HFF-Myc (cell line): ENCODE measurements around the gene PHACTR2.

Source experiments
- DNase-seq: peaks from one replicate; pipeline ENCODE4 v3.0.0-alpha.2; 2011; ENCODE audit warnings: low read depth; ENCODE audit errors: extremely low read depth
- H3K4me3 ChIP-seq: replicated peaks from 2 replicates; pipeline ENCODE4 v1.5.1; 2011; ENCODE audit warnings: low read depth, mild to moderate bottlenecking, control low read depth, low read length
- TF ChIP-seq, protein P1 (sequence below): IDR thresholded peaks from 2 replicates; pipeline ENCODE4 v1.5.1; 2012; ENCODE audit warnings: mild to moderate bottlenecking, low read depth, low read length, control low read depth; ENCODE audit errors: missing control alignments

PHACTR2 gene

DNA sequence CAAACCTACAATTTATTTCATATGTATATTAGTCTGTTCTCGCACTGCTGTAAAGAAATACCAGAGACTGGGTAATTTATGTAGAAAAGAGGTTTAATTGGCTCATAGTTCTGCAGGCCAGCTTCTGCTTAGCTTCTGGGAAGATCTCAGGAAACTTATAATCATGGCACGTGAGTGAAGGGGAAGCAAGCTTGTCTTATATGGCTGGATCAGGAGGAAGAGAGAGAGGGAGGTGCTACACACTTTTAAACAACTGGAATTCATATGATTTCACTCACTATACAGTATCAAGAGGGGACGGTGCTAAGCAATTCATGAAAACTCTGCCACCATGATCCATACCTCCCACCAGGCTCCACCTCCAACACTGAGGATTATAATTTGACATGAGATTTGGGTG is 29.9 kb downstream of the PHACTR2 start:
- TF ChIP-seq, protein P1, sequence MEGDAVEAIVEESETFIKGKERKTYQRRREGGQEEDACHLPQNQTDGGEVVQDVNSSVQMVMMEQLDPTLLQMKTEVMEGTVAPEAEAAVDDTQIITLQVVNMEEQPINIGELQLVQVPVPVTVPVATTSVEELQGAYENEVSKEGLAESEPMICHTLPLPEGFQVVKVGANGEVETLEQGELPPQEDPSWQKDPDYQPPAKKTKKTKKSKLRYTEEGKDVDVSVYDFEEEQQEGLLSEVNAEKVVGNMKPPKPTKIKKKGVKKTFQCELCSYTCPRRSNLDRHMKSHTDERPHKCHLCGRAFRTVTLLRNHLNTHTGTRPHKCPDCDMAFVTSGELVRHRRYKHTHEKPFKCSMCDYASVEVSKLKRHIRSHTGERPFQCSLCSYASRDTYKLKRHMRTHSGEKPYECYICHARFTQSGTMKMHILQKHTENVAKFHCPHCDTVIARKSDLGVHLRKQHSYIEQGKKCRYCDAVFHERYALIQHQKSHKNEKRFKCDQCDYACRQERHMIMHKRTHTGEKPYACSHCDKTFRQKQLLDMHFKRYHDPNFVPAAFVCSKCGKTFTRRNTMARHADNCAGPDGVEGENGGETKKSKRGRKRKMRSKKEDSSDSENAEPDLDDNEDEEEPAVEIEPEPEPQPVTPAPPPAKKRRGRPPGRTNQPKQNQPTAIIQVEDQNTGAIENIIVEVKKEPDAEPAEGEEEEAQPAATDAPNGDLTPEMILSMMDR, result no peak
- no peak overlapping the region for H3K4me3 ChIP-seq
- no peak for DNase-seq

DNA sequence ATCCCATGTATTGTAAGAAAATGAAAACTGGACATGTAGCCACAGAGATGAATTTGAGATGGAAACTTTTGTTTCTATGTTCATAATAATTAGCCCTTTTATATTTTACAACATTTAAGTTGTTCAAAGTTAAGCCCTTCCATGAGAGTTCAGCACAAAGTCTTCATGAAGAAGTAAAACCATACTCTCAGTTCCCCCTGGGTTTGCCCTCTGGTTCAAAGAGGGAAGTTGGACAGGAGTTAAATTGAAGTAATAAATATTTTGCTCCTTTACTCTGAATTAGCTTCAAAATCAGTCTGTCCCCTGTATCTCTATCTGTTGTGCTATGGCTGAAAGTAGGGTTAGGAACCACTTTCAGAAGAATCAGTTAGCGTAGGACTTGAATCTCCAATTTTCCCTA is 31.1 kb downstream of the PHACTR2 start:
- H3K4me3 ChIP-seq, result no peak overlapping the region
- DNase-seq, result no peak
- TF ChIP-seq, protein P1, result no peak

DNA sequence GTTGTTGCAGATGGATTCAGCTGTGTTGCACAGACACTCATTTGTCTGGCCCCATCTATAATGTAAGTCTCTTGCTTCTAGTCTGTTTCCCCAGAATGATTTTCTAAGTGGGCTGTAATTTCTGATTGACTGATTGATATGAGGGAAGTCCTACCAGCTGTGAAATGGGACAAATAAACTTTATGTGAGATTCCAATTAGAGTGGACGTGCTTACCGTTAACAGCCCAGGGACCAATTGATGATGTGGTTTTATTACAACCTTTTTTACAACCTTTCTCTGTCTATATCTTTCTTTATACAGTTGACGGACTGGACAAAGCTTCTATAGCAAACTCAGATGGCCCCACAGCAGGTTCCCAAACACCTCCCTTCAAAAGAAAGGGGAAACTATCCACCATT is 33.9 kb downstream of the PHACTR2 start:
- TF ChIP-seq, protein P1, result no peak
- DNase-seq, result no peak
- no peak overlapping the region for H3K4me3 ChIP-seq

DNA sequence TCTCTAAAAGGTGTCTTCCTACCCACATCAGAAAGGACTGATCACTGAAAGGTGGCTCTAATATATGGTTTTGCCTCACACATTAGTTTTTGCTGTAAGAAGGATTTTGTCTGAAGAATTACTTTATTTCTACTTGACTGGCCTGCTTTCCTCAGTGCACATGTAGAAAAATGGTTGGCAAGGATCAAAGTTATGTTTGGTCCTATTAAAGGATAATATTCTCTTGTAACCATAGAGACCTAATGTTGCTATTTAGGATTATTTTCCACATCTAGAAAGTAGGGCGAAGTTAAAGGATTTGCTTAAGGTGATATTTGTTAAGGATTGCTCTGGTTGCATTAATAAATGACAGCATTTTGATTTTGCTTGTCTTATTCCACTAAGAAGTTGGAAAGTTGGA is 40.7 kb downstream of the PHACTR2 start:
- DNase-seq, result no peak
- TF ChIP-seq, protein P1, result no peak
- no peak overlapping the region for H3K4me3 ChIP-seq

DNA sequence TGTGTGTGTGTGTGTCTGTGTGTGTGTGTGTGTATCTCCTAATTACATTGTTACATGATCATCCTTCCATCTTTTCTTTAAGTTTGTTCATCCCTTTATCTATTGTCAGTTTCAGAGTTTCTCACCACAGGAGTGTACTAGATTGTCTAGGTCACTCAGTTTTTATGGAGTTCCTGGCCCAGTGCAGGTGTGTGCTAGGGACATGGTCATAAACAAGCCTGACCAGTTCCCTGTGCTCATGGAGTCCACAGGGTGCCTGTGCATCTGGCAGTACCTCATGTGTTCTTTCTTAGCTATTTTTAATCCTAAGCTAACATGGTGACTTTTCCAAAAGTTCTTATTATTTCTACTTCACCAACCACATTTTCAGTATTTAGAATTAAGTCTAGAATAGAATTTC is 43.9 kb downstream of the PHACTR2 start:
- TF ChIP-seq, protein P1, result no peak
- no peak for DNase-seq
- no peak overlapping the region for H3K4me3 ChIP-seq

DNA sequence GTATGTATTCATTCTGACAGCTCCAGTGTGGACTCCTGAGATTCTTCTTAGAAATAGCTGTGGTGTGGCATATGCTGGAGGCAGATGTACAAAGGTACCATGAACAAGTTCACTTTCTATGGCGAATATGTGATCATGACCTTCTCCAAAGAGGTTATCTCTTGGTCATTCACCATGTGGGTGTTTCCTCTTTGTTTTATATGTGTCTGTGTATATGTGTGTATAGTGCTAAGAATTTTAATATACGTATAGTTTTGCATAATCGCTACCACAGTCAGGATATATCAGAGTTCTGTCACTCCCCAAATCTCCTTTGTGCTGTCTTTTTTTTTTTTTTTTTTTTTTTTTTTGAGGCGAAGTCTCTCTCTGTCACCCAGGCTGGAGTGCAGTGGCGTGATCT is 47.1 kb downstream of the PHACTR2 start:
- DNase-seq, result no peak
- no peak overlapping the region for H3K4me3 ChIP-seq
- TF ChIP-seq, protein P1, result no peak

DNA sequence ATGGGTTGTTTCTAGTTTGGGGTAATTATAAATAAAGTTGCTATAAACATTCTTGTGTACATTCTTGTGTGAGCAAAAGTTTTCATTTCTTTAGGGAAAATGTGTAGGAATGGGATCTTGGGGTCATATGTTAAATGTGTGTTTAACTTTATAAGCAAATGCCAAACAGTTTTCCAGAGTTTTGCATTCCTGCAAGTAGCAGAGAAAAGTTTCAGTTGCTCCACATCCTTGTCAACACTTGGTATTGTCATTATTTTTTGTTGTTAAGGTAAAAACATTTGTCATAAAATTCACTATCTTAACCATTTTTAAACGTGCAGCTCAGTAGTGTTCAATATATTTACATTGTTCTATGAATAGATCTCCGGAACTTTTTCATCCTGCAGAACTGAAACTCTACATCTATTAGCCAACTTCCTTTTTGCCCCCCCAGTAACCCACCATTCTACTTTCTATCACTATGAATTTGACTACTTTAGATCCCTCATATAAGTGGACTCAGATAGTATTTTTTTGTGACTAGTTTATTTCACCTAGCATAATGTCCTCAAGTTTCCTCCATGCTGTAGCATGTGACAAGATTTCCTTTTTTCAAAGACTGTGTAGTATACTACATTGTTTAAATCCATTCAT is 48.4 kb downstream of the PHACTR2 start:
- DNase-seq, result no peak
- H3K4me3 ChIP-seq, result no peak overlapping the region
- TF ChIP-seq, protein P1, result no peak
